SK-N-SH (cell line): ENCODE data around the gene VPS8. TPM values are rescaled to one million over a fixed set of nuclear protein-coding genes. Genes with fewer than 3 reads are reported as not detected.

Experiments used
- CTCF ChIA-PET: fragments of 300-600, 350-600 bp; formaldehyde crosslinking; extraction: SDS; loops from one replicate; lab custom pipeline; 2021; lab: Yijun Ruan, JAX
- POLR2A ChIA-PET: fragments of 350-600 bp; sonication (Branson Sonifier 250); formaldehyde crosslinking; extraction: SDS; loops from one replicate; lab custom pipeline; 2020; ENCODE audit warnings: antibody characterized with exemption, inconsistent platforms; lab: Yijun Ruan, JAX
- DNase-seq: peaks from one replicate; pipeline ENCODE4 v3.0.0; 2012
- H2AFZ ChIP-seq: fragments of 200-600 bp; sonication (generic); 2 replicates; pipeline ENCODE4 v1.8.1; 2016; ENCODE audit warnings: antibody characterized with exemption, mild to moderate bottlenecking, low read depth
- H3F3A ChIP-seq: fragments of 200-600 bp; sonication (generic); replicated peaks from 2 replicates; pipeline ENCODE3; 2016; ENCODE audit warnings: antibody characterized with exemption, mild to moderate bottlenecking; ENCODE audit not compliant: insufficient read depth
- H3K27ac ChIP-seq, 2 experiments: fragments of 200-500 bp in 1 of 2; fragments of 200-600 bp in 1 of 2; sonication (Bioruptor generic) in 1 of 2; sonication (generic), shearing (Covaris generic) in 1 of 2; 2 replicates each; pipeline versions ENCODE4 v1.5.1 to v1.6.1; 2014 to 2016; ENCODE audit warnings: low read depth in 2 of 2, inconsistent platforms in 1 of 2, low read length in 1 of 2, mild to moderate bottlenecking in 1 of 2, mixed read lengths in 1 of 2
- H3K27me3 ChIP-seq: fragments of 200-600 bp; sonication (generic), shearing (Covaris generic); 2 replicates; pipeline ENCODE4 v1.6.1; 2016; ENCODE audit warnings: mixed run types; ENCODE audit not compliant: insufficient read depth
- H3K36me3 ChIP-seq, 2 experiments: fragments of 200-500 bp in 1 of 2; fragments of 200-600 bp in 1 of 2; sonication (Bioruptor generic) in 1 of 2; sonication (generic) in 1 of 2; replicated peaks in 1 of 2; 2 replicates each; pipeline versions ENCODE3 to v1.5.1; 2014 to 2016; ENCODE audit warnings: low read length in 1 of 2, mild to moderate bottlenecking in 1 of 2; ENCODE audit not compliant: insufficient read depth in 2 of 2, control insufficient read depth in 1 of 2
- H3K4me1 ChIP-seq, 2 experiments: fragments of 200-500 bp in 1 of 2; fragments of 200-600 bp in 1 of 2; sonication (Bioruptor generic) in 1 of 2; sonication (generic), shearing (Covaris generic) in 1 of 2; 2 replicates each; pipeline versions ENCODE4 v1.5.1 to v1.6.1; 2014 to 2016; ENCODE audit warnings: low read depth in 1 of 2, low read length in 1 of 2, mixed run types in 1 of 2; ENCODE audit not compliant: insufficient read depth in 2 of 2, control insufficient read depth in 1 of 2
- H3K4me2 ChIP-seq: fragments of 200-600 bp; sonication (generic), shearing (Covaris generic); 2 replicates; pipeline ENCODE4 v1.6.1; 2017; ENCODE audit warnings: mixed run types
- H3K4me3 ChIP-seq, 2 experiments: fragments of 200-500 bp in 1 of 2; fragments of 200-600 bp in 1 of 2; sonication (Bioruptor generic) in 1 of 2; sonication (generic), shearing (Covaris generic) in 1 of 2; 2 replicates each; pipeline versions ENCODE4 v1.5.1 to v1.8.1; 2014 to 2016; ENCODE audit warnings: low read depth in 2 of 2, inconsistent platforms in 1 of 2, low read length in 1 of 2, mild to moderate bottlenecking in 1 of 2, mixed read lengths in 1 of 2, moderate library complexity in 1 of 2
- H3K79me2 ChIP-seq: fragments of 200-600 bp; sonication (generic); 2 replicates; pipeline ENCODE4 v1.8.1; 2017; ENCODE audit warnings: mild to moderate bottlenecking; ENCODE audit not compliant: insufficient read depth
- H3K9ac ChIP-seq: fragments of 200-600 bp; sonication (generic); 2 replicates; pipeline ENCODE4 v1.6.1; 2017; ENCODE audit warnings: mixed run types
- H3K9me2 ChIP-seq: fragments of 200-600 bp; sonication (generic); 2 replicates; pipeline ENCODE4 v1.6.1; 2017; ENCODE audit warnings: mixed run types
- H3K9me3 ChIP-seq: fragments of 200-600 bp; sonication (generic); 2 replicates; pipeline ENCODE4 v1.6.1; 2017; ENCODE audit warnings: mixed run types, mild to moderate bottlenecking, moderate library complexity
- H4K20me1 ChIP-seq: fragments of 200-600 bp; sonication (generic); 2 replicates; pipeline ENCODE4 v1.6.1; 2017; ENCODE audit warnings: mild to moderate bottlenecking, mixed run types; ENCODE audit not compliant: insufficient read depth
- EP300 ChIP-seq, 2 experiments: IDR thresholded peaks; 2 replicates each; pipeline versions ENCODE4 v1.4.0 to v1.6.1; 2012; ENCODE audit warnings: borderline replicate concordance in 1 of 2, low read depth in 1 of 2, low read length in 1 of 2
- EZH2phosphoT487 ChIP-seq: fragments of 200-600 bp; sonication (generic); IDR thresholded peaks from 2 replicates; pipeline ENCODE4 v1.6.1; 2017; ENCODE audit warnings: low read depth, mixed run types, mild to moderate bottlenecking, antibody characterized with exemption, moderate library complexity, borderline replicate concordance
- FOSL2 ChIP-seq: IDR thresholded peaks from 2 replicates; pipeline ENCODE4 v1.4.0; 2012; ENCODE audit warnings: low read depth, mild to moderate bottlenecking, moderate library complexity, borderline replicate concordance
- GABPA ChIP-seq: IDR thresholded peaks from 2 replicates; pipeline ENCODE4 v1.4.0; 2012; ENCODE audit warnings: low read depth, mild to moderate bottlenecking
- MEF2A ChIP-seq: IDR thresholded peaks from 2 replicates; pipeline ENCODE4 v1.4.0; 2012; ENCODE audit warnings: low read depth, borderline replicate concordance
- MXI1 ChIP-seq: IDR thresholded peaks from 2 replicates; pipeline ENCODE4 v1.6.1; 2012; ENCODE audit warnings: mild to moderate bottlenecking, low read depth, low read length, improper control_type of control experiment
- RAD21 ChIP-seq: IDR thresholded peaks from 2 replicates; pipeline ENCODE4 v1.6.1; 2012; ENCODE audit warnings: mild to moderate bottlenecking, low read length
- SIN3A ChIP-seq: IDR thresholded peaks from 2 replicates; pipeline ENCODE4 v1.6.1; 2012; ENCODE audit warnings: low read depth, mild to moderate bottlenecking, low read length, moderate library complexity, borderline replicate concordance
- SMC3 ChIP-seq: IDR thresholded peaks from 2 replicates; pipeline ENCODE4 v1.6.1; 2012; ENCODE audit warnings: low read depth, low read length, improper control_type of control experiment
- TCF12 ChIP-seq: IDR thresholded peaks from 2 replicates; pipeline ENCODE4 v1.4.0; 2012
- YY1 ChIP-seq: IDR thresholded peaks from 2 replicates; pipeline ENCODE4 v1.4.0; 2012; ENCODE audit warnings: low read depth, mild to moderate bottlenecking
- WGBS: methylation state at CpG from one replicate; pipeline ENCODE4 v1.1.6; 2017; ENCODE audit warnings: low lambda C conversion rate; 5-methylcytosine and 5-hydroxymethylcytosine counted together
- polyA plus RNA-seq, 3 experiments: library from polyadenylated mRNA; depleted of rRNA; stranded (reverse); fragments of >200 nt; gene quantifications; 2 replicates each; pipeline ENCODE4 v1.2.3, GENCODE V29; 2012
- TF ChIP-seq, protein P1 (sequence below): IDR thresholded peaks from 2 replicates; pipeline ENCODE4; 2012
- TF ChIP-seq, protein P2 (sequence below): IDR thresholded peaks from 2 replicates; pipeline ENCODE4 v1.4.0; 2012; ENCODE audit warnings: low read depth, borderline replicate concordance
- TF ChIP-seq, protein P3 (sequence below): IDR thresholded peaks from 2 replicates; pipeline ENCODE4 v1.6.1; 2012; ENCODE audit warnings: mild to moderate bottlenecking, low read depth, low read length, moderate library complexity
- TF ChIP-seq, protein P4 (sequence below): fragments of 150-350 bp; IDR thresholded peaks from 2 replicates; pipeline ENCODE4 v1.6.1; 2017; ENCODE audit warnings: antibody characterized with exemption, low read length, low read depth, borderline replicate concordance

VPS8 gene
- polyA plus RNA-seq, 1 of the 3 experiments (the other 2 are of a cell fraction) = 12.8 TPM

DNA sequence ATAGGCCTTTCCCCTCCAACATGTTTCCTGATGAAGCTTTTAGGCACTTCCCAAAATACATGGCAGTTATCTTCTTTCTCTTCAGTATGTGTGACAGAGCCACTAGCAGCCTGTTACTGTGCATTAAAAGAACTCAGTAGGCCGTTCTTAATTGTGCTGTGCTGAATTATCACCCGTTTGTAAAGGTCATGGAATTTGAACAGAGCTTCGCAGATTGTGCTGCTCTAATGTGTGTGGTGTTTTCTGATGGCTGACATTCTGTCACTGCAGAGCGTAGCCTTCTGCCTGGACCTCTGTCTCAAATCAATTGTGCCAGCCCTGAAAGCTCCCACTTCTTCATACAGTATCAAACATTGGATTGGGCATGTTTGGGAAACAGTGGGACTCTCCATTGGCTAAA lies 229.6 kb downstream of the VPS8 start:
- H3K27me3 ChIP-seq = no peaks in the 10 kb centered on the region
- no peak overlapping the region for H3K27ac ChIP-seq
- CTCF ChIA-PET = interaction anchor here (0.7 to 1.2 kb wide), 2 partner anchors 13 to 146 kb away, joined by 3 read pairs; no protein-coding TSS in a partner anchor
- H3K9me3 ChIP-seq = no peaks in the 10 kb centered on the region
- H3K4me2 ChIP-seq = no peak overlapping the region
- H3K4me1 ChIP-seq = peaks cover 0 to 7% of the 10 kb centered on the region in 2 experiments; a peak in 2 of 4 replicates
- no peaks in the 10 kb centered on the region for H3K9me2 ChIP-seq
- H3K36me3 ChIP-seq = no peaks in the 10 kb centered on the region
- H3K9ac ChIP-seq = no peak overlapping the region
- no peaks in the 10 kb centered on the region for H3F3A ChIP-seq
- POLR2A ChIA-PET = no interaction called here
- TF ChIP-seq YY1 (no peak), MEF2A (no peak), EZH2phosphoT487 (no peak), TCF12 (no peak), GABPA (no peak), FOSL2 (no peak), MXI1 (no peak), SMC3 (no peak), RAD21 (no peak), SIN3A (no peak), EP300 (IDR thresholded peaks at IDR 0.05; ENCODE audit: borderline replicate concordance in 1 of 2, low read depth in 1 of 2, low read length in 1 of 2) (no peak)
- TF ChIP-seq, protein P1, sequence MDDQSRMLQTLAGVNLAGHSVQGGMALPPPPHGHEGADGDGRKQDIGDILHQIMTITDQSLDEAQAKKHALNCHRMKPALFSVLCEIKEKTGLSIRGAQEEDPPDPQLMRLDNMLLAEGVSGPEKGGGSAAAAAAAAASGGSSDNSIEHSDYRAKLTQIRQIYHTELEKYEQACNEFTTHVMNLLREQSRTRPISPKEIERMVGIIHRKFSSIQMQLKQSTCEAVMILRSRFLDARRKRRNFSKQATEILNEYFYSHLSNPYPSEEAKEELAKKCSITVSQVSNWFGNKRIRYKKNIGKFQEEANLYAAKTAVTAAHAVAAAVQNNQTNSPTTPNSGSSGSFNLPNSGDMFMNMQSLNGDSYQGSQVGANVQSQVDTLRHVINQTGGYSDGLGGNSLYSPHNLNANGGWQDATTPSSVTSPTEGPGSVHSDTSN = no peak
- TF ChIP-seq, protein P2, sequence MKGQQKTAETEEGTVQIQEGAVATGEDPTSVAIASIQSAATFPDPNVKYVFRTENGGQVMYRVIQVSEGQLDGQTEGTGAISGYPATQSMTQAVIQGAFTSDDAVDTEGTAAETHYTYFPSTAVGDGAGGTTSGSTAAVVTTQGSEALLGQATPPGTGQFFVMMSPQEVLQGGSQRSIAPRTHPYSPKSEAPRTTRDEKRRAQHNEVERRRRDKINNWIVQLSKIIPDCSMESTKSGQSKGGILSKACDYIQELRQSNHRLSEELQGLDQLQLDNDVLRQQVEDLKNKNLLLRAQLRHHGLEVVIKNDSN = no peak
- TF ChIP-seq, protein P3, sequence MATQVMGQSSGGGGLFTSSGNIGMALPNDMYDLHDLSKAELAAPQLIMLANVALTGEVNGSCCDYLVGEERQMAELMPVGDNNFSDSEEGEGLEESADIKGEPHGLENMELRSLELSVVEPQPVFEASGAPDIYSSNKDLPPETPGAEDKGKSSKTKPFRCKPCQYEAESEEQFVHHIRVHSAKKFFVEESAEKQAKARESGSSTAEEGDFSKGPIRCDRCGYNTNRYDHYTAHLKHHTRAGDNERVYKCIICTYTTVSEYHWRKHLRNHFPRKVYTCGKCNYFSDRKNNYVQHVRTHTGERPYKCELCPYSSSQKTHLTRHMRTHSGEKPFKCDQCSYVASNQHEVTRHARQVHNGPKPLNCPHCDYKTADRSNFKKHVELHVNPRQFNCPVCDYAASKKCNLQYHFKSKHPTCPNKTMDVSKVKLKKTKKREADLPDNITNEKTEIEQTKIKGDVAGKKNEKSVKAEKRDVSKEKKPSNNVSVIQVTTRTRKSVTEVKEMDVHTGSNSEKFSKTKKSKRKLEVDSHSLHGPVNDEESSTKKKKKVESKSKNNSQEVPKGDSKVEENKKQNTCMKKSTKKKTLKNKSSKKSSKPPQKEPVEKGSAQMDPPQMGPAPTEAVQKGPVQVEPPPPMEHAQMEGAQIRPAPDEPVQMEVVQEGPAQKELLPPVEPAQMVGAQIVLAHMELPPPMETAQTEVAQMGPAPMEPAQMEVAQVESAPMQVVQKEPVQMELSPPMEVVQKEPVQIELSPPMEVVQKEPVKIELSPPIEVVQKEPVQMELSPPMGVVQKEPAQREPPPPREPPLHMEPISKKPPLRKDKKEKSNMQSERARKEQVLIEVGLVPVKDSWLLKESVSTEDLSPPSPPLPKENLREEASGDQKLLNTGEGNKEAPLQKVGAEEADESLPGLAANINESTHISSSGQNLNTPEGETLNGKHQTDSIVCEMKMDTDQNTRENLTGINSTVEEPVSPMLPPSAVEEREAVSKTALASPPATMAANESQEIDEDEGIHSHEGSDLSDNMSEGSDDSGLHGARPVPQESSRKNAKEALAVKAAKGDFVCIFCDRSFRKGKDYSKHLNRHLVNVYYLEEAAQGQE = no peak
- TF ChIP-seq, protein P4, sequence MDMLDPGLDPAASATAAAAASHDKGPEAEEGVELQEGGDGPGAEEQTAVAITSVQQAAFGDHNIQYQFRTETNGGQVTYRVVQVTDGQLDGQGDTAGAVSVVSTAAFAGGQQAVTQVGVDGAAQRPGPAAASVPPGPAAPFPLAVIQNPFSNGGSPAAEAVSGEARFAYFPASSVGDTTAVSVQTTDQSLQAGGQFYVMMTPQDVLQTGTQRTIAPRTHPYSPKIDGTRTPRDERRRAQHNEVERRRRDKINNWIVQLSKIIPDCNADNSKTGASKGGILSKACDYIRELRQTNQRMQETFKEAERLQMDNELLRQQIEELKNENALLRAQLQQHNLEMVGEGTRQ = no peak
- no peak overlapping the region for H2AFZ ChIP-seq
- H3K79me2 ChIP-seq = no peaks in the 10 kb centered on the region
- 97% methylated on average over 4 of the region's 4 CpGs for WGBS
- H3K4me3 ChIP-seq = no peak overlapping the region
- H4K20me1 ChIP-seq = no peaks in the 10 kb centered on the region
- no peak for DNase-seq
